HCT116 (cell line): ENCODE measurements around the gene CCDC57. TPM values are rescaled to one million over a fixed set of nuclear protein-coding genes. Genes with fewer than 3 reads are reported as not detected.

Experiments
- ATAC-seq: fragments of 200-7000 bp; cut with Tn5 transposase; 2 replicates; pipeline ENCODE4 v1.9.1; 2020; ENCODE audit warnings: mild to moderate bottlenecking, moderate library complexity
- BruUV-seq: library from RNA; stranded (reverse); fragments of 400-500 nt; replicated peaks from 2 replicates; lab custom pipeline; 2021; lab: Mats Ljungman, UMichigan
- CTCF ChIA-PET: fragments of 300-600 bp; sonication (Branson Sonifier 250); formaldehyde crosslinking; loops from one replicate; lab custom pipeline; 2021; ENCODE audit warnings: antibody characterized with exemption; lab: Charles Lee
- POLR2A ChIA-PET: fragments of 300-600, 350-600 bp; sonication (Branson Sonifier 250); formaldehyde crosslinking; loops from one replicate; lab custom pipeline; 2021; ENCODE audit warnings: antibody characterized with exemption; lab: Charles Lee
- RAD21 ChIA-PET, 2 experiments: fragments of 300-600 bp; sonication (Branson Sonifier 250); formaldehyde crosslinking; loops; one replicate each; lab custom pipeline; 2023; ENCODE audit warnings: low total read pairs in 2 of 2; ENCODE audit not compliant: uncharacterized antibody in 2 of 2, unreplicated experiment in 2 of 2, low non-redundant PET in 1 of 2; lab: Charles Lee
- DNase-seq: peaks from one replicate; pipeline ENCODE4 v3.0.0-alpha.2; 2010; ENCODE audit warnings: low read depth, low spot score
- H2AFZ ChIP-seq: fragments of 200-600 bp; shearing (Covaris generic), sonication (generic); 2 replicates; pipeline ENCODE4 v1.6.1; 2017; ENCODE audit warnings: low read depth, mixed run types, mixed read lengths, antibody characterized with exemption, low read length; ENCODE audit not compliant: poor library complexity, severe bottlenecking
- H3K27ac ChIP-seq: 2 replicates; pipeline ENCODE4 v1.5.1; 2012; ENCODE audit warnings: low read depth, low read length
- H3K27me3 ChIP-seq: fragments of 200-600 bp; sonication (generic); 2 replicates; pipeline ENCODE4 v1.6.1; 2016; ENCODE audit warnings: mixed run types, low read length, mixed read lengths; ENCODE audit not compliant: insufficient read depth
- H3K36me3 ChIP-seq, 2 experiments: fragments of 200-500 bp in 1 of 2; fragments of 200-600 bp in 1 of 2; sonication (Bioruptor generic) in 1 of 2; sonication (generic) in 1 of 2; 2 replicates each; pipeline versions ENCODE4 v1.5.1 to v1.6.1; 2014 to 2016; ENCODE audit warnings: low read length in 2 of 2, inconsistent platforms in 1 of 2, mixed read lengths in 1 of 2, mixed run types in 1 of 2; ENCODE audit not compliant: insufficient read depth in 2 of 2, control insufficient read depth in 1 of 2
- H3K4me1 ChIP-seq, 2 experiments: fragments of 200-600 bp in 1 of 2; sonication (generic) in 1 of 2; 2 replicates each; pipeline versions ENCODE4 v1.5.1 to v1.6.1; 2012 to 2017; ENCODE audit warnings: low read length in 2 of 2, inconsistent platforms in 1 of 2, mild to moderate bottlenecking in 1 of 2, mixed read lengths in 1 of 2, mixed run types in 1 of 2, moderate library complexity in 1 of 2; ENCODE audit not compliant: insufficient read depth in 2 of 2, control insufficient read depth in 1 of 2
- H3K4me2 ChIP-seq: fragments of 200-600 bp; sonication (generic); 2 replicates; pipeline ENCODE4 v1.6.1; 2017; ENCODE audit warnings: mixed run types, low read length, mixed read lengths
- H3K4me3 ChIP-seq, 2 experiments: fragments of 200-600 bp in 1 of 2; sonication (generic) in 1 of 2; replicated peaks in 1 of 2; 2 replicates each; pipeline ENCODE4 v1.5.1; 2011 to 2016; ENCODE audit warnings: low read length in 2 of 2, control low read depth in 1 of 2, low read depth in 1 of 2, mild to moderate bottlenecking in 1 of 2, mixed read lengths in 1 of 2, mixed run types in 1 of 2
- H3K79me2 ChIP-seq: fragments of 200-600 bp; sonication (generic); 2 replicates; pipeline ENCODE4 v1.6.1; 2017; ENCODE audit warnings: mild to moderate bottlenecking, mixed run types, low read length, moderate library complexity, mixed read lengths; ENCODE audit not compliant: insufficient read depth
- H3K9ac ChIP-seq: fragments of 200-600 bp; sonication (generic); 2 replicates; pipeline ENCODE4 v1.6.1; 2016; ENCODE audit warnings: low read length, mixed read lengths
- H3K9me2 ChIP-seq: fragments of 200-600 bp; sonication (generic), shearing (Covaris generic); 2 replicates; pipeline ENCODE4 v1.6.1; 2017; ENCODE audit warnings: mixed run types, mild to moderate bottlenecking, moderate library complexity; ENCODE audit not compliant: insufficient read depth
- H3K9me3 ChIP-seq, 2 experiments: fragments of 200-500 bp in 1 of 2; fragments of 200-600 bp in 1 of 2; sonication (Bioruptor generic) in 1 of 2; sonication (generic) in 1 of 2; 2 replicates each; pipeline ENCODE4 v1.6.1; 2014 to 2017; ENCODE audit warnings: low read length in 2 of 2, mixed read lengths in 2 of 2, inconsistent platforms in 1 of 2, low read depth in 1 of 2, mild to moderate bottlenecking in 1 of 2, mixed run types in 1 of 2, moderate library complexity in 1 of 2; ENCODE audit not compliant: control insufficient read depth in 1 of 2, insufficient read depth in 1 of 2
- H4K20me1 ChIP-seq: fragments of 200-600 bp; sonication (generic), shearing (Covaris generic); 2 replicates; pipeline ENCODE4 v1.6.1; 2017; ENCODE audit warnings: mixed run types, mild to moderate bottlenecking, moderate library complexity; ENCODE audit not compliant: insufficient read depth
- CBX3 ChIP-seq: IDR thresholded peaks from 2 replicates; pipeline ENCODE4 v1.6.1; 2012; ENCODE audit warnings: low read depth
- CEBPB ChIP-seq: IDR thresholded peaks from 2 replicates; pipeline ENCODE4 v1.6.1; 2012; ENCODE audit warnings: low read depth
- CTCF ChIP-seq, 3 experiments: fragments of 200-600 bp in 1 of 3; sonication (generic) in 1 of 3; IDR thresholded peaks in 2 of 3; conservative IDR thresholded peaks in 1 of 3; 2 replicates each; pipeline ENCODE4 v1.5.1; 2012 to 2017; ENCODE audit warnings: low read depth in 2 of 3, low read length in 2 of 3, antibody characterized with exemption in 1 of 3, borderline replicate concordance in 1 of 3, control low read depth in 1 of 3, mild to moderate bottlenecking in 1 of 3, mixed read lengths in 1 of 3, mixed run types in 1 of 3, moderate library complexity in 1 of 3; ENCODE audit not compliant: insufficient read depth in 1 of 3
- EGR1 ChIP-seq: IDR thresholded peaks from 2 replicates; pipeline ENCODE4 v1.6.1; 2012; ENCODE audit warnings: low read depth
- ELF1 ChIP-seq: IDR thresholded peaks from 2 replicates; pipeline ENCODE4 v1.6.1; 2012; ENCODE audit warnings: low read depth, borderline replicate concordance
- EZH2 ChIP-seq: fragments of 200-600 bp; sonication (generic); IDR thresholded peaks from 2 replicates; pipeline ENCODE4 v1.6.1; 2017; ENCODE audit warnings: antibody characterized with exemption, mixed run types
- FOSL1 ChIP-seq: IDR thresholded peaks from 2 replicates; pipeline ENCODE4 v1.6.1; 2012; ENCODE audit warnings: low read depth
- JUND ChIP-seq: IDR thresholded peaks from 2 replicates; pipeline ENCODE4 v1.6.1; 2012
- POLR2AphosphoS5 ChIP-seq: IDR thresholded peaks from 2 replicates; pipeline ENCODE4 v1.6.1; 2011; ENCODE audit warnings: mild to moderate bottlenecking, low read depth, low read length, moderate library complexity
- RAD21 ChIP-seq: IDR thresholded peaks from 2 replicates; pipeline ENCODE4 v1.6.1; 2012; ENCODE audit warnings: low read depth, mild to moderate bottlenecking
- SIN3A ChIP-seq: IDR thresholded peaks from 2 replicates; pipeline ENCODE4 v1.6.1; 2012; ENCODE audit warnings: low read depth
- SP1 ChIP-seq: IDR thresholded peaks from 2 replicates; pipeline ENCODE4 v1.6.1; 2012; ENCODE audit warnings: low read depth
- SRF ChIP-seq: IDR thresholded peaks from 2 replicates; pipeline ENCODE4 v1.6.1; 2012; ENCODE audit warnings: low read depth
- TCF7L2 ChIP-seq: IDR thresholded peaks from 2 replicates; pipeline ENCODE4 v1.7.0; 2011; ENCODE audit warnings: borderline replicate concordance, inconsistent platforms; ENCODE audit not compliant: insufficient read depth, insufficient read length; ENCODE audit errors: extremely low read depth
- YY1 ChIP-seq: IDR thresholded peaks from 2 replicates; pipeline ENCODE4 v1.6.1; 2011; ENCODE audit warnings: low read length, low read depth, moderate library complexity, mild to moderate bottlenecking; ENCODE audit not compliant: insufficient replicate concordance; ENCODE audit errors: extremely low read depth
- ZBTB33 ChIP-seq: IDR thresholded peaks from 2 replicates; pipeline ENCODE4 v1.6.1; 2011; ENCODE audit warnings: mild to moderate bottlenecking, low read length, moderate library complexity; ENCODE audit not compliant: insufficient replicate concordance; ENCODE audit errors: extremely low read depth
- ZFX ChIP-seq: fragments of 450-650 bp; IDR thresholded peaks from 2 replicates; pipeline ENCODE4 v1.6.1; 2017
- ZNF274 ChIP-seq: fragments of 200-500 bp; sonication (Bioruptor generic); IDR thresholded peaks from 2 replicates; pipeline ENCODE4 v1.6.1; 2014; ENCODE audit warnings: mild to moderate bottlenecking, low read depth, low read length, inconsistent platforms
- intact Hi-C: fragments of 100-400 bp; cut with micrococcal nuclease; formaldehyde crosslinking; loops from 2 replicates; pipeline ENCODE4 v1.10.0; 2022
- total RNA-seq: library from RNA; stranded (reverse); gene quantifications from one replicate; pipeline ENCODE4 v1.2.1, GENCODE V29; 2021; ENCODE audit not compliant: unreplicated experiment
- TF ChIP-seq, protein P1 (sequence below): IDR thresholded peaks from 2 replicates; pipeline ENCODE4 v1.6.1; 2012; ENCODE audit warnings: low read depth

CCDC57 gene
- total RNA-seq, 1 experiment from 2014 or later = 143 TPM

DNA sequence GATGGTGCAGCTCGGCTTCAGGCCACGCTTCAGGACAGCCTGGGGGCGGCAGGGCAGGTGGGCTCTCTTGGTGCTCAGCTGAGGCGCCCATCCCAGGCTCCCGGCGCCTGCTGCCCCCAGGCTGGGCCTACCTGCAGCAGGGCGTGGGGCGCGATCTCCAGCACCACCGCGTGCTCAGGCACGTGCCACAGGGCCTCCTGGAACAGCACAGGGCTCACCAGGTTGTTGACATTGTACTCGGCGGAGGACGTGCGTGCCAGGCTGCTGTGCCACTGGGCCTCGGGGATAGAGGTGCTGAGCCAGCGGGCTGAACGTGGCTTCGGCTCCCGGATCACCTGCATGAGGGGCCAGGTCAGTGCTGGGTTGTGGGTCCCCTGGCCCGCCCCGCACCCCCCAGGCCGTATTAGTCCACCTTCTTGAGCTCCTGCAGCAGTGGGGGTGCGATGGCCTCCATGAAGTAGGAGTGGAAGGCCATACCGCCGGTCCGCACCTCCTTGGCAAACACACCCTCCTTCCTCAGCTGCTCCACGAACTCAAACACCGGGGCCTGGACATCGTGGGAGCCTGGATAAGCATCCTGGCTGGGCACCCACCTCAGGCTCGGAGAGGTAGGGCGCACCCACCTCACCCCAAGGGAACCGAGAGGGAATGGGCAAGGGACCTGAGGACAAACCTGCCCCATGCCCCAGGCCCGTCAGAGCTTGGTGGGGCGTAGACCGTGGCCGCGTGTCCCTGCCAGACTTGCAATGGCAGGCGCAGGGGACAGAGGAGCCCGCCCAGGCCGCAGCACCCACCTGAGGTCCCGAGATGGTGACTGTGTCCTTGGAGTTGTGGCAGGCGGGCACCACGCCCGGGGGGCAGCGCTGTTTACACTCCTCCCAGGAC lies 123.6 kb downstream of the CCDC57 start:
- no peak overlapping the region for H3K4me3 ChIP-seq
- peaks cover 85 to 99% of the 10 kb centered on the region in 2 experiments for H3K36me3 ChIP-seq
- H3K79me2 ChIP-seq = peaks cover 84% of the 10 kb centered on the region
- ChIA-PET RAD21 (no interaction called here), POLR2A (no interaction called here), CTCF (no interaction called here)
- TSS peak; percentile 3 for BruUV-seq
- no peak overlapping the region for H3K4me2 ChIP-seq
- no peaks in the 10 kb centered on the region for H3K27me3 ChIP-seq
- no peaks in the 10 kb centered on the region for H3K4me1 ChIP-seq
- H2AFZ ChIP-seq = no peak overlapping the region
- peaks cover 5% of the 10 kb centered on the region; the same call in 1 of the 2 replicates for H4K20me1 ChIP-seq
- no peak for TF ChIP-seq CTCF (IDR thresholded peaks at IDR 0.05 in 2 of 3, conservative IDR thresholded peaks at IDR 0.05 in 1 of 3; ENCODE audit: borderline replicate concordance in 1 of 3, insufficient read depth in 1 of 3, low read depth in 2 of 3, low read length in 2 of 3)
- TF ChIP-seq ZFX = no peak
- TF ChIP-seq ZBTB33 = no peak
- no peak for TF ChIP-seq SRF
- no peak for TF ChIP-seq RAD21
- TF ChIP-seq YY1 = no peak
- no peak for TF ChIP-seq JUND
- TF ChIP-seq SP1 = no peak
- no peak for TF ChIP-seq SIN3A
- TF ChIP-seq ZNF274 = no peak
- TF ChIP-seq POLR2AphosphoS5 = no peak
- no peak for TF ChIP-seq ELF1
- no peak for TF ChIP-seq TCF7L2
- no peak for TF ChIP-seq EZH2
- TF ChIP-seq CBX3 = no peak
- TF ChIP-seq, protein P1, sequence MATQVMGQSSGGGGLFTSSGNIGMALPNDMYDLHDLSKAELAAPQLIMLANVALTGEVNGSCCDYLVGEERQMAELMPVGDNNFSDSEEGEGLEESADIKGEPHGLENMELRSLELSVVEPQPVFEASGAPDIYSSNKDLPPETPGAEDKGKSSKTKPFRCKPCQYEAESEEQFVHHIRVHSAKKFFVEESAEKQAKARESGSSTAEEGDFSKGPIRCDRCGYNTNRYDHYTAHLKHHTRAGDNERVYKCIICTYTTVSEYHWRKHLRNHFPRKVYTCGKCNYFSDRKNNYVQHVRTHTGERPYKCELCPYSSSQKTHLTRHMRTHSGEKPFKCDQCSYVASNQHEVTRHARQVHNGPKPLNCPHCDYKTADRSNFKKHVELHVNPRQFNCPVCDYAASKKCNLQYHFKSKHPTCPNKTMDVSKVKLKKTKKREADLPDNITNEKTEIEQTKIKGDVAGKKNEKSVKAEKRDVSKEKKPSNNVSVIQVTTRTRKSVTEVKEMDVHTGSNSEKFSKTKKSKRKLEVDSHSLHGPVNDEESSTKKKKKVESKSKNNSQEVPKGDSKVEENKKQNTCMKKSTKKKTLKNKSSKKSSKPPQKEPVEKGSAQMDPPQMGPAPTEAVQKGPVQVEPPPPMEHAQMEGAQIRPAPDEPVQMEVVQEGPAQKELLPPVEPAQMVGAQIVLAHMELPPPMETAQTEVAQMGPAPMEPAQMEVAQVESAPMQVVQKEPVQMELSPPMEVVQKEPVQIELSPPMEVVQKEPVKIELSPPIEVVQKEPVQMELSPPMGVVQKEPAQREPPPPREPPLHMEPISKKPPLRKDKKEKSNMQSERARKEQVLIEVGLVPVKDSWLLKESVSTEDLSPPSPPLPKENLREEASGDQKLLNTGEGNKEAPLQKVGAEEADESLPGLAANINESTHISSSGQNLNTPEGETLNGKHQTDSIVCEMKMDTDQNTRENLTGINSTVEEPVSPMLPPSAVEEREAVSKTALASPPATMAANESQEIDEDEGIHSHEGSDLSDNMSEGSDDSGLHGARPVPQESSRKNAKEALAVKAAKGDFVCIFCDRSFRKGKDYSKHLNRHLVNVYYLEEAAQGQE = no peak
- TF ChIP-seq CEBPB = no peak
- TF ChIP-seq FOSL1 = no peak
- TF ChIP-seq EGR1 = no peak
- no peaks in the 10 kb centered on the region for H3K9me3 ChIP-seq
- intact Hi-C loops = no loop called here
- no peak overlapping the region; the same call in 1 of the 2 replicates for H3K27ac ChIP-seq
- DNase-seq (no peak), ATAC-seq (no peak)
- no peaks in the 10 kb centered on the region for H3K9me2 ChIP-seq
- no peak overlapping the region for H3K9ac ChIP-seq
